Neutrophil (primary cell): Measurements from ENCODE around the gene GDPD4.

Experiments used
- H3K27ac ChIP-seq: fragments of 200-600 bp; sonication (generic); 2 replicates; pipeline ENCODE4 v1.5.1; 2016; ENCODE audit warnings: mild to moderate bottlenecking, moderate library complexity
- H3K27me3 ChIP-seq: fragments of 200-600 bp; sonication (generic); 2 replicates; pipeline ENCODE4 v1.6.0; 2016; ENCODE audit warnings: mild to moderate bottlenecking
- H3K36me3 ChIP-seq: fragments of 200-600 bp; sonication (generic); 2 replicates; pipeline ENCODE4 v1.5.1; 2017
- H3K4me1 ChIP-seq, 2 experiments: fragments of 200-600 bp in 1 of 2; sonication (generic) in 1 of 2; 1 replicate in 1 of 2; 2 replicates in 1 of 2; pipeline versions ENCODE4 v1.5.1 to v1.6.1; 2013 to 2016; ENCODE audit warnings: low read depth in 1 of 2, low read length in 1 of 2, mild to moderate bottlenecking in 1 of 2, moderate library complexity in 1 of 2; ENCODE audit not compliant: control insufficient read depth in 1 of 2, insufficient read depth in 1 of 2
- H3K4me3 ChIP-seq, 2 experiments: fragments of 200-600 bp in 1 of 2; sonication (generic) in 1 of 2; 1 replicate in 1 of 2; 2 replicates in 1 of 2; pipeline ENCODE4 v1.5.1; 2013 to 2016; ENCODE audit warnings: low read depth in 1 of 2, low read length in 1 of 2, mild to moderate bottlenecking in 1 of 2, moderate library complexity in 1 of 2
- H3K9me3 ChIP-seq: fragments of 200-600 bp; sonication (generic); 2 replicates; pipeline ENCODE4 v1.5.1; 2016
- TF ChIP-seq, protein P1 (sequence below): fragments of 200-600 bp; sonication (generic); IDR thresholded peaks from 2 replicates; pipeline ENCODE4 v1.5.1; 2016; ENCODE audit warnings: antibody characterized with exemption

GDPD4 gene, protein sequence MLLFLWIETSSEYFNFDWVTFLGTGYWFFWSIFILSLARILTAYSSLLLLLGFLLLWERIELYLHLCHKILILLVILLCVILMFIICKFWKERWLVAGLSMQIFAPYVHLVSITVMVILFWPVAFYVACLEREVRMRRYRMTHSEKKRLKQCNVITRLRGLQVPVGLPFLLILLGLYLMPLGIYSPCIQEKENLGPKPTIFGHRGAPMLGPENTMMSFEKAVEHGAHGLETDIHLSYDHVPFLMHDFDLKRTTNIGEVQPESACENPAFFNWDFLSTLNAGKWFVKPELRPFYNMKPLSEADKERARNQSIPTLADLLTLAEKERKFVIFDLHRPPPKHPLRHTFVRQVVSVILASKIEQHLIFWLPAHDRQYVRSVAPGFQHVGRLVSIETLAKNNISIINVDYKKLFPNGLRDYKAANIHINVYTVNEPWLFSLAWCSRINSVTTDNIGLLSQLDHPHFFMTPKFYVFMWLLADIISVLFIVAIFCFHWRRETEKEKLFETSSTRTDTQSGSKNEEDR

GRCh38 chr11:77301510-77301909, at the start of gene GDPD4:
TSS of gene GDPD4 (minus strand) at chr11:77301686. CDS start at chr11:77285137, 16,549 bp downstream.
- H3K27ac ChIP-seq = no peak within 1 kb of the TSS
- H3K27me3 ChIP-seq = no peaks in the 10 kb centered on the region
- no peak within 1 kb of the TSS for H3K4me3 ChIP-seq
- TF ChIP-seq, protein P1, sequence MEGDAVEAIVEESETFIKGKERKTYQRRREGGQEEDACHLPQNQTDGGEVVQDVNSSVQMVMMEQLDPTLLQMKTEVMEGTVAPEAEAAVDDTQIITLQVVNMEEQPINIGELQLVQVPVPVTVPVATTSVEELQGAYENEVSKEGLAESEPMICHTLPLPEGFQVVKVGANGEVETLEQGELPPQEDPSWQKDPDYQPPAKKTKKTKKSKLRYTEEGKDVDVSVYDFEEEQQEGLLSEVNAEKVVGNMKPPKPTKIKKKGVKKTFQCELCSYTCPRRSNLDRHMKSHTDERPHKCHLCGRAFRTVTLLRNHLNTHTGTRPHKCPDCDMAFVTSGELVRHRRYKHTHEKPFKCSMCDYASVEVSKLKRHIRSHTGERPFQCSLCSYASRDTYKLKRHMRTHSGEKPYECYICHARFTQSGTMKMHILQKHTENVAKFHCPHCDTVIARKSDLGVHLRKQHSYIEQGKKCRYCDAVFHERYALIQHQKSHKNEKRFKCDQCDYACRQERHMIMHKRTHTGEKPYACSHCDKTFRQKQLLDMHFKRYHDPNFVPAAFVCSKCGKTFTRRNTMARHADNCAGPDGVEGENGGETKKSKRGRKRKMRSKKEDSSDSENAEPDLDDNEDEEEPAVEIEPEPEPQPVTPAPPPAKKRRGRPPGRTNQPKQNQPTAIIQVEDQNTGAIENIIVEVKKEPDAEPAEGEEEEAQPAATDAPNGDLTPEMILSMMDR = no peak
- H3K9me3 ChIP-seq = no peaks in the 10 kb centered on the region
- H3K36me3 ChIP-seq = no peaks in the 10 kb centered on the region
- no peaks in the 10 kb centered on the region for H3K4me1 ChIP-seq

DNA sequence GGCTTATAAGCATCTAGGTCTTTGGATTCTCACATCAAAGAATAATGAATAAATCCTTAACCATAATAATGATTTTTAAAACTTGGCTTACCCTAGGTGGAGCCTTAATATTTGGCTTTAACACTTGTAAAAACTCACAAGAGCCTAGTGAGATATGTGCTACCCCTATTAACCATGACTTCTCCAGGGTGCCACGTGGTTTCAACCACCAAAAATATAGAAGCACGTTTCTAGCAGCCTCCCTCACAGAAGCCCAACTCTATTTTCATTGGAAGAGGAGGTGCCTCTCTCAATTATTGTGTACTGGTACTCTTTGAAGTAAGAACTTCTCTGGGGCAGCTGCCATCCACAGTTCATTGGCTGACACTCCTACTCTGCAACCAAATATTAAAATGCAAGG, 46.5 kb upstream of the GDPD4 start:
- no peak overlapping the region for H3K27ac ChIP-seq
- H3K9me3 ChIP-seq = no peaks in the 10 kb centered on the region
- H3K27me3 ChIP-seq = no peaks in the 10 kb centered on the region
- TF ChIP-seq, protein P1 = no peak
- H3K36me3 ChIP-seq = peaks cover 92% of the 10 kb centered on the region
- H3K4me3 ChIP-seq = no peak overlapping the region
- peaks cover 0 to under 1% of the 10 kb centered on the region in 2 experiments for H3K4me1 ChIP-seq

DNA sequence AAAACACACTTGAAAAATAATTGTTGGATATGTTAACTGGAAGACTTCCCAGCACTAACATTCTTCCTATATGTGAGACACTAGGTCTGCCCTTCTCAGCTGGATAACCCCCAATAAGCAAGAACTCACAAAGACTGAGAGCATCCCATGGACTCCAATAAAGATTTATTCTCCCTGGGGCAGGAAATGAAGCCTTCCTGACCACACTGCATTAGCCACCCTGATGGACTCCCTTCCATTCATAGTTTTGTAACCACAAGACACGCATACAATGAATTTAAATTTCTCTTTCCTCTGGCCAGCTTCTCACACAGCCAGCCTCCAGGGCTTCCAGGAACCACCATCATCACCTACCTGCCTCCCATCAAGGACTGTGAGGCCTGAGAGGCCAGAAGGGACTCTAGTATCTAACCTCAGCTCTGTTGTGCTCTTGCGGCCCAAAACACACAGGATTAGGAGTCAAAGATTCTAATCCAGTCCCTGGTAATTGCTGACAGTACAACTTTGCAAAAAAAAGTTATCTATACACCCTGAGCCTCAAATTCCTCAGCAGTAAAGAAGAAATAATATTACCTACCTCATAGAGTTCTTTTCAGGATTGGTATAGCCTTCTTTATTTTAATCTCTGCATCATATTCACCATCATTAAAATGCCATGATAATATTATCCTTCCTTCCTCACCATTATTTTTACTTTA, 45.6 kb upstream of the GDPD4 start:
- Histone ChIP-seq H3K36me3 (peaks cover 92% of the 10 kb centered on the region), H3K27me3 (no peaks in the 10 kb centered on the region), H3K4me1 (peaks cover 6 to 10% of the 10 kb centered on the region in 2 experiments), H3K4me3 (no peak overlapping the region), H3K9me3 (no peaks in the 10 kb centered on the region), H3K27ac (no peak overlapping the region)
- TF ChIP-seq, protein P1 = no peak

DNA sequence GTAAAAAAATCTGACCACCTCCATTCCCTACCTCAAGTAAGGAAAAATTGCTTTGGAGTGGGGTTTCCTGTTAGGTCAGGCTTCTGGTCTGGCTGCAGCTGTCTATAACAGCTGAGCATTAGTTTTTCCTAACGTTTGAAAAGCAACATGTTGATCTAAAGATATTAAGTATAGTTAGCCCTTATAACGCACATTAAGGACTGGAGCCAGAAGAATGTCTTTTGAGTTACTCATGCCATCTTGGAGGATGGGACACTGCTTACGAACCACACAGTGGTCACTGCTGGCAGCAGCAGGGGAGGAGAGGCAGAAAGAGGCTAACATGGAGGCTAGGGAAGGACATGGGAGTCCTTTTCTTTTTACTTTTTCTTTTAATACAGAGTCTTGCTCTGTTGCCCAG, 44.1 kb upstream of the GDPD4 start:
- Histone ChIP-seq H3K9me3 (no peaks in the 10 kb centered on the region), H3K27me3 (no peaks in the 10 kb centered on the region), H3K4me3 (no peak overlapping the region), H3K36me3 (peaks cover 98% of the 10 kb centered on the region), H3K4me1 (peaks cover 6 to 14% of the 10 kb centered on the region in 2 experiments), H3K27ac (peak overlapping the region; percentile 30)
- TF ChIP-seq, protein P1 = no peak

GRCh38 chr11:77340501-77340900, 39.0 kb upstream of the GDPD4 start:
- peaks cover 6 to 40% of the 10 kb centered on the region in 2 experiments for H3K4me1 ChIP-seq

More at GRCh38 chr11:77340501-77340900, 39.0 kb upstream of the GDPD4 start:
- TF ChIP-seq, protein P1 = no peak
- peak overlapping the region; percentile 1 for H3K27ac ChIP-seq
- H3K9me3 ChIP-seq = no peaks in the 10 kb centered on the region
- no peaks in the 10 kb centered on the region for H3K27me3 ChIP-seq
- H3K4me3 ChIP-seq = no peak overlapping the region
- peaks cover 97% of the 10 kb centered on the region for H3K36me3 ChIP-seq
